Breast epithelium (tissue), 4 donors: Measurements from ENCODE around the gene SP110. TPM values are rescaled to one million over a fixed set of nuclear protein-coding genes. Genes with fewer than 3 reads are reported as not detected.

ENCODE experiments used
- DNase-seq, 2 donors: peaks; one replicate each; pipeline ENCODE4 v3.0.0-alpha.2; 2019; ENCODE audit warnings: low spot score in 2 of 2
- H3K27ac ChIP-seq, 2 donors: fragments of 200-600 bp; sonication (generic) in 1 of 2; one replicate each; pipeline ENCODE4 v1.5.1; 2016 to 2019; ENCODE audit warnings: mild to moderate bottlenecking in 1 of 2
- H3K27me3 ChIP-seq, 2 donors: fragments of 200-600 bp; sonication (generic) in 1 of 2; one replicate each; pipeline versions ENCODE4 v1.5.1 to v1.6.0; 2017 to 2019; ENCODE audit warnings: control low read depth in 1 of 2, mild to moderate bottlenecking in 1 of 2
- H3K36me3 ChIP-seq: fragments of 200-600 bp; one replicate; pipeline ENCODE4 v1.5.1; 2019
- H3K4me1 ChIP-seq, 2 donors: fragments of 200-600 bp; sonication (generic); one replicate each; pipeline ENCODE4 v1.5.1; 2016 to 2019; ENCODE audit warnings: control low read depth in 1 of 2
- H3K4me3 ChIP-seq, 3 donors: fragments of 200-600 bp; sonication (generic); 1 replicate in 2 of 3; 2 replicates in 1 of 3; pipeline ENCODE4 v1.5.1; 2016 to 2019; ENCODE audit warnings: mild to moderate bottlenecking in 3 of 3, moderate library complexity in 2 of 3
- H3K9me3 ChIP-seq, 2 donors: fragments of 200-600 bp; sonication (generic) in 1 of 2; one replicate each; pipeline ENCODE4 v1.5.1; 2016 to 2019; ENCODE audit warnings: control low read depth in 1 of 2
- POLR2A ChIP-seq: fragments of 450-650 bp; IDR thresholded peaks from one replicate; pipeline ENCODE4 v1.6.1; 2016; ENCODE audit warnings: antibody characterized with exemption, mild to moderate bottlenecking, moderate library complexity
- POLR2AphosphoS5 ChIP-seq, 3 donors: sonication (generic); formaldehyde crosslinking; IDR thresholded peaks; one replicate each; pipeline ENCODE4 v1.6.1; 2017; ENCODE audit warnings: antibody characterized with exemption in 3 of 3
- intact Hi-C: fragments of 100-400 bp; cut with DNase I; formaldehyde crosslinking; loops from one replicate; pipeline ENCODE4 v1.15.1; 2023; ENCODE audit warnings: low total_unique reads
- total RNA-seq, 3 donors: library from RNA; depleted of rRNA; stranded (reverse); fragments of >200 nt; gene quantifications; one replicate each; pipeline ENCODE4 v1.1.0, GENCODE V29; 2016
- TF ChIP-seq, protein P1 (sequence below), 3 donors: fragments of 450-650 bp; IDR thresholded peaks; one replicate each; pipeline ENCODE4 v1.5.1; 2016 to 2017; ENCODE audit warnings: antibody characterized with exemption in 3 of 3, mild to moderate bottlenecking in 3 of 3, moderate library complexity in 3 of 3

The SP110 gene
- total RNA-seq, 3 donors from 2014 or later = 18.2 to 39.0 (median 36.9) TPM

DNA sequence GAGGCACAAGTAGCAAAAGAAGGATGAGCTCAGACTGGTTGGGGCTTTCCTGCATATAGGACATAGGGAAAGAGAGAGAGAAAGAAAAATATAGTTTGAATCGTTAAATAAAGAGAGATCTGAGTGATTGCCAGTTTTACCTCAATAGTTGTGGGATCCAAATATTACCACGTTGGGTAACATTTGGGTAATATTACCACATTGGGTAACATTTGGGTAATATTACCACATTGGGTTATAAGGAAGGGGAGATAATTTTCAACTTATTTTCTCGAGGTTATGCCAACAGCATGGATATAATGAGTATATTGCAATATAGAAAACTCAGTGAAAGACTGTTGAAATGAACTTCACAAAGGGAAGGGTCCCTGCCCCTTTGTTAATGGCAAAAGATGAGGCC lies 26.4 kb upstream of the SP110 start:
- no peak for TF ChIP-seq POLR2A
- TF ChIP-seq POLR2AphosphoS5 (IDR thresholded peaks at IDR 0.05) = no peak
- TF ChIP-seq, protein P1, sequence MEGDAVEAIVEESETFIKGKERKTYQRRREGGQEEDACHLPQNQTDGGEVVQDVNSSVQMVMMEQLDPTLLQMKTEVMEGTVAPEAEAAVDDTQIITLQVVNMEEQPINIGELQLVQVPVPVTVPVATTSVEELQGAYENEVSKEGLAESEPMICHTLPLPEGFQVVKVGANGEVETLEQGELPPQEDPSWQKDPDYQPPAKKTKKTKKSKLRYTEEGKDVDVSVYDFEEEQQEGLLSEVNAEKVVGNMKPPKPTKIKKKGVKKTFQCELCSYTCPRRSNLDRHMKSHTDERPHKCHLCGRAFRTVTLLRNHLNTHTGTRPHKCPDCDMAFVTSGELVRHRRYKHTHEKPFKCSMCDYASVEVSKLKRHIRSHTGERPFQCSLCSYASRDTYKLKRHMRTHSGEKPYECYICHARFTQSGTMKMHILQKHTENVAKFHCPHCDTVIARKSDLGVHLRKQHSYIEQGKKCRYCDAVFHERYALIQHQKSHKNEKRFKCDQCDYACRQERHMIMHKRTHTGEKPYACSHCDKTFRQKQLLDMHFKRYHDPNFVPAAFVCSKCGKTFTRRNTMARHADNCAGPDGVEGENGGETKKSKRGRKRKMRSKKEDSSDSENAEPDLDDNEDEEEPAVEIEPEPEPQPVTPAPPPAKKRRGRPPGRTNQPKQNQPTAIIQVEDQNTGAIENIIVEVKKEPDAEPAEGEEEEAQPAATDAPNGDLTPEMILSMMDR (IDR thresholded peaks at IDR 0.05) = no peak
- no peak for DNase-seq
- H3K9me3 ChIP-seq = no peaks in the 10 kb centered on the region
- no peaks in the 10 kb centered on the region for H3K4me1 ChIP-seq
- H3K27ac ChIP-seq = no peak overlapping the region
- H3K27me3 ChIP-seq = no peaks in the 10 kb centered on the region
- no peaks in the 10 kb centered on the region for H3K36me3 ChIP-seq
- intact Hi-C loops = no loop called here
- no peak overlapping the region for H3K4me3 ChIP-seq

DNA sequence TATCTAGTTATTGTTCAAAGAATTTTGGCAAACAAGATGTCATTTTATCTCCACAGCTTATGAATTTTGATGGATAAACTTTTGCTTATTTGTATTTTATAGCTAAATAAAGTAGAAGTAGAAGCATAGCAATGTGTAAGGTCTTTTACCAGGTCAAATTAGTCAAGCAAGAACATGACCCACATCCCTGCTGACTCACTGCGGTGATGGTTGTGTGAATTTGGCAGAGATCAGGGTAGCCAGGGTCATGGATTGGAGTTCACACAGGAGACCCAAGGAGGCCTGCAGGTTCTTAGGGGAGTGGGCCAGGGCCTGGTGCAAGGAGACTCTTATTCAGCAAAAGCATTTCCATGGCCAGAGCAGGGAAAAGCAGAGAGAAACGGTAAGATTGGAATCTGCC lies 24.4 kb upstream of the SP110 start:
- H3K27ac ChIP-seq = no peak overlapping the region
- no peak overlapping the region for H3K4me3 ChIP-seq
- H3K27me3 ChIP-seq = no peaks in the 10 kb centered on the region
- DNase-seq = no peak
- no peaks in the 10 kb centered on the region for H3K36me3 ChIP-seq
- H3K9me3 ChIP-seq = no peaks in the 10 kb centered on the region
- intact Hi-C loops = no loop called here
- no peaks in the 10 kb centered on the region for H3K4me1 ChIP-seq
- TF ChIP-seq POLR2A = no peak
- TF ChIP-seq, protein P1 (IDR thresholded peaks at IDR 0.05) = no peak
- no peak for TF ChIP-seq POLR2AphosphoS5 (IDR thresholded peaks at IDR 0.05)

DNA sequence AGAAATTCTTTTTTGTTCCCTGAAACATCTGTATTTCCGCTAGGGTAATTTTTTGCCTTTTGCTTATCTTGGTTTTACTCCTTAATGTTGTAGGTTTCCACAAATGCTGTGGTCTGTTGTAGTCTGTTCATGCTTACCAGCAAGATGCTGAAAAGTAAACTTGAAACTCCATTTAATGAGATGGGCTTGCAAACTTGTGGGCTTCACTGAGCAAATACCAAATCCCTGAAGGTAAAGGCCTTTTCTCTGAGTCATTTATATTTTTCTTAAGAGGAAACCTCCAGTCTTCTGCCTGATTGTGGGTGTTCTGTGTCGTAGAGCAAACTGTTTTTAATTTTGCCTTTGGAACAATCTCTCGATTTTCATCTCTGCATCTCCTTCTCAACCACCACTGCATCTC lies 15.1 kb upstream of the SP110 start:
- no peak for DNase-seq
- intact Hi-C loops = no loop called here
- Histone ChIP-seq H3K4me1 (no peaks in the 10 kb centered on the region), H3K27me3 (no peaks in the 10 kb centered on the region), H3K27ac (no peak overlapping the region), H3K4me3 (no peak overlapping the region), H3K9me3 (no peaks in the 10 kb centered on the region), H3K36me3 (no peaks in the 10 kb centered on the region)
- TF ChIP-seq POLR2AphosphoS5 (IDR thresholded peaks at IDR 0.05) = no peak
- TF ChIP-seq POLR2A = no peak
- TF ChIP-seq, protein P1 (IDR thresholded peaks at IDR 0.05) = no peak

DNA sequence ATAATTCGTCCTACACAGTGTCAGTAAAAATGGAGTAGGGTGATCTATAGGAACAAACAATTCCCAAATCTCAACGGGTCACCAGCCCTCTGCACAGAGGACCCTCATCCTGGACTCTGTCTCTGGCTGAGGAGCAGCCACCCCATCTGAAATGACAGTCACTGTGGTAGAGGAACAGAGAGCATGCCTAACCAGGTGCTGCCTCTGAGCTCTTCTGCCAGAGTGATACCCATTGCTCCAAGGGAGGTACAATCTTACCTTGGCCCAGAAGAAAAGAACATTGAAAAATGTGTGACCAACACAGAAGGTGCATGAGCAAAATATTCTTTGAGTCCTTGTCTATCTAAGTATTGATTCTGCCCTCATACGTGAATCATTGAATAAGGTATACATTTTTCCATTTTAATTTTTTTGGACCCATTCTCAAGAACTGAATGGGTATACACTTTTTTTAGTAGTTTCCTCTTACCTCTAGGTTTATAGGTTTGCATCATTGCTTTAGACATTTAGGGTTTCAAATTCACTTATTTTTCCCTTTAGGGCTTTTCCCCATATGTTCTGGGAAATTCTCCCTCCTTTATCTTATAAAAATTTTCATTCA lies 14.4 kb upstream of the SP110 start:
- Histone ChIP-seq H3K4me3 (no peak overlapping the region), H3K36me3 (no peaks in the 10 kb centered on the region), H3K27me3 (no peaks in the 10 kb centered on the region), H3K4me1 (no peaks in the 10 kb centered on the region), H3K9me3 (no peaks in the 10 kb centered on the region), H3K27ac (no peak overlapping the region)
- intact Hi-C loops = no loop called here
- TF ChIP-seq POLR2AphosphoS5 (IDR thresholded peaks at IDR 0.05) = no peak
- no peak for TF ChIP-seq POLR2A
- TF ChIP-seq, protein P1 (IDR thresholded peaks at IDR 0.05) = no peak
- no peak for DNase-seq

DNA sequence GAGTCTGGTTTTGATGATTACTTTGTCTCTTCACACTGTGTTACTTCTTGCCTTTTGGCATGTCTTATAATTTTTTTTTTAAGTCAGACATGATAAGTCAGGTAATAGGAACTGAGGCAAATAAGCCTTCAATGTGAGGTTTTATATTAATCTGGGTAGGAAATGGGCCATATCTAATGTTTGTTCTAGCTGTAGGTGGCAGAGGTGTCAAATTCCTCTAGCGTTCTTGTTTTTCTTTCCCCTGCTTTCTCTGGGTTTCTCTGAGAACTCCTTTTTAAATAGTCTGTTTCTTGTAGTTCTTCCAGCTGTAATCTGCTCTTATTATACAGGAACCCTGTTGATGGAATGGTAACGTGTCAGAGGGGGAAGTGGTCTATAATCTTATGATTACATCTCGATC lies 11.5 kb upstream of the SP110 start:
- TF ChIP-seq, protein P1 (IDR thresholded peaks at IDR 0.05) = no peak
- TF ChIP-seq POLR2AphosphoS5 (IDR thresholded peaks at IDR 0.05) (no peak), POLR2A (no peak)

More for the DNA sequence above, 11.5 kb upstream of the SP110 start:
- no peaks in the 10 kb centered on the region for H3K27me3 ChIP-seq
- no peaks in the 10 kb centered on the region for H3K9me3 ChIP-seq
- no peaks in the 10 kb centered on the region for H3K4me1 ChIP-seq
- no peak for DNase-seq
- intact Hi-C loops = no loop called here
- no peak overlapping the region for H3K27ac ChIP-seq
- no peak overlapping the region for H3K4me3 ChIP-seq
- no peaks in the 10 kb centered on the region for H3K36me3 ChIP-seq
